GM23248 (cell line): Measurements from ENCODE around the gene NHSL1. TPM values are rescaled to one million over a fixed set of nuclear protein-coding genes. Genes with fewer than 3 reads are reported as not detected.

Source experiments
- DNase-seq: peaks from one replicate; pipeline ENCODE4 v3.0.0-alpha.2; 2015
- H2AFZ ChIP-seq: fragments of 200-600 bp; sonication (generic); 2 replicates; pipeline ENCODE4 v1.6.1; 2016; ENCODE audit warnings: antibody characterized with exemption
- H3F3A ChIP-seq: fragments of 200-600 bp; sonication (generic); 2 replicates; pipeline ENCODE4 v1.6.1; 2016; ENCODE audit warnings: mild to moderate bottlenecking, antibody characterized with exemption, mixed run types; ENCODE audit not compliant: insufficient read depth
- H3K27ac ChIP-seq: fragments of 200-600 bp; sonication (generic); 2 replicates; pipeline ENCODE4 v1.5.1; 2016; ENCODE audit warnings: mild to moderate bottlenecking
- H3K27me3 ChIP-seq: fragments of 200-600 bp; sonication (generic); replicated peaks from 2 replicates; pipeline ENCODE4 v1.6.1; 2016; ENCODE audit warnings: mild to moderate bottlenecking; ENCODE audit not compliant: insufficient read depth
- H3K36me3 ChIP-seq: fragments of 200-600 bp; sonication (generic); 2 replicates; pipeline ENCODE4 v1.6.1; 2016; ENCODE audit warnings: low read depth, mild to moderate bottlenecking
- H3K4me1 ChIP-seq: fragments of 200-600 bp; sonication (generic); 2 replicates; pipeline ENCODE4 v1.6.1; 2016; ENCODE audit warnings: mild to moderate bottlenecking; ENCODE audit not compliant: insufficient read depth
- H3K4me2 ChIP-seq: fragments of 200-600 bp; sonication (generic); one replicate; pipeline ENCODE4 v1.6.1; 2016; ENCODE audit warnings: mild to moderate bottlenecking; ENCODE audit not compliant: unreplicated experiment
- H3K4me3 ChIP-seq: fragments of 200-600 bp; sonication (generic); 2 replicates; pipeline ENCODE4 v1.5.1; 2016; ENCODE audit warnings: mild to moderate bottlenecking
- H3K79me2 ChIP-seq: fragments of 200-600 bp; sonication (generic); 2 replicates; pipeline ENCODE4 v1.6.1; 2016; ENCODE audit warnings: mild to moderate bottlenecking; ENCODE audit not compliant: insufficient read depth
- H3K9ac ChIP-seq: fragments of 200-600 bp; sonication (generic); 2 replicates; pipeline ENCODE4 v1.6.1; 2016; ENCODE audit warnings: mild to moderate bottlenecking
- H3K9me2 ChIP-seq: fragments of 200-600 bp; sonication (generic); 2 replicates; pipeline ENCODE4 v1.6.1; 2016; ENCODE audit warnings: mixed run types, mild to moderate bottlenecking, moderate library complexity; ENCODE audit not compliant: insufficient read depth
- H3K9me3 ChIP-seq: fragments of 200-600 bp; sonication (generic); one replicate; pipeline ENCODE4 v1.6.1; 2017; ENCODE audit warnings: low read depth
- H4K20me1 ChIP-seq: fragments of 200-600 bp; sonication (generic); 2 replicates; pipeline ENCODE4 v1.6.0; 2016; ENCODE audit not compliant: insufficient read depth
- EZH2 ChIP-seq: fragments of 200-600 bp; sonication (generic); IDR thresholded peaks from 2 replicates; pipeline ENCODE4 v1.6.1; 2018; ENCODE audit warnings: antibody characterized with exemption, mild to moderate bottlenecking; ENCODE audit not compliant: insufficient read depth, poor library complexity, severe bottlenecking
- EZH2phosphoT487 ChIP-seq: fragments of 200-600 bp; sonication (generic); IDR thresholded peaks from 2 replicates; pipeline ENCODE4 v1.6.1; 2018; ENCODE audit warnings: antibody characterized with exemption, moderate library complexity, mild to moderate bottlenecking, low read depth; ENCODE audit not compliant: insufficient read depth
- WGBS, 2 experiments: methylation state at CpG; one replicate each; pipeline ENCODE4 v1.1.6; 2015 to 2017; ENCODE audit warnings: low lambda C conversion rate in 2 of 2, low coverage in 1 of 2; ENCODE audit errors: missing lambda C conversion rate in 2 of 2; 5-methylcytosine and 5-hydroxymethylcytosine counted together
- in situ Hi-C: fragments of 300-500 bp; cut with MboI; formaldehyde crosslinking; loops from 2 replicates; pipeline ENCODE4 v1.15.0; 2020
- polyA plus RNA-seq: library from polyadenylated mRNA; unstranded; fragments of >200 nt; fragmentation: Nextera tagmentation; extraction: Ambion mirVana; gene quantifications from 2 replicates; pipeline ENCODE4 v1.2.1, GENCODE V29; 2016
- total RNA-seq: library from RNA; depleted of rRNA; stranded (reverse); fragments of >200 nt; shearing (Covaris generic); gene quantifications from 2 replicates; pipeline ENCODE4 v1.2.3, GENCODE V29; 2014

Gene NHSL1
- total and polyA plus RNA-seq, 2 experiments from 2014 or later, result 3.3 to 9.4 TPM

GRCh38 chr6:138431256-138432062 is 67.8 kb downstream of the NHSL1 start:
- Histone ChIP-seq H3K9me3 (no peaks in the 10 kb centered on the region), H3K27ac (no peak overlapping the region), H3K4me2 (no peak overlapping the region), H3K4me1 (no peaks in the 10 kb centered on the region), H2AFZ (no peak overlapping the region), H3K9ac (no peak overlapping the region), H3F3A (no peaks in the 10 kb centered on the region), H3K4me3 (no peak overlapping the region), H3K36me3 (no peaks in the 10 kb centered on the region), H4K20me1 (no peaks in the 10 kb centered on the region), H3K79me2 (no peaks in the 10 kb centered on the region), H3K27me3 (no peaks in the 10 kb centered on the region), H3K9me2 (no peaks in the 10 kb centered on the region)
- in situ Hi-C loops, result loop anchor here (5.0 to 25.0 kb wide), 3 partner anchors 76 to 331 kb away; partner anchors contain the start of gene CCDC28A
- no peak for TF ChIP-seq EZH2phosphoT487
- TF ChIP-seq EZH2, result no peak
- 83 to 86% methylated on average over 17 to 19 of the region's 19 CpGs for WGBS, 2 experiments
- DNase-seq, result no peak

GRCh38 chr6:138430361-138431145 is 68.7 kb downstream of the NHSL1 start:
- TF ChIP-seq EZH2 (no peak), EZH2phosphoT487 (no peak)
- Histone ChIP-seq H3F3A (no peaks in the 10 kb centered on the region), H3K9ac (no peak overlapping the region), H3K27ac (no peak overlapping the region), H3K27me3 (no peaks in the 10 kb centered on the region), H2AFZ (no peak overlapping the region), H3K4me1 (no peaks in the 10 kb centered on the region), H3K4me3 (no peak overlapping the region), H4K20me1 (no peaks in the 10 kb centered on the region), H3K79me2 (no peaks in the 10 kb centered on the region), H3K9me2 (no peaks in the 10 kb centered on the region), H3K9me3 (no peaks in the 10 kb centered on the region), H3K4me2 (no peak overlapping the region), H3K36me3 (no peaks in the 10 kb centered on the region)
- in situ Hi-C loops, result loop anchor here (5.0 to 25.0 kb wide), 3 partner anchors 77 to 332 kb away; partner anchors contain the start of gene CCDC28A
- 44 to 52% methylated on average over 29 of the region's 29 CpGs for WGBS, 2 experiments
- no peak for DNase-seq

GRCh38 chr6:138429761-138430160 is 69.5 kb downstream of the NHSL1 start:
- no peaks in the 10 kb centered on the region for H3F3A ChIP-seq
- no peaks in the 10 kb centered on the region for H4K20me1 ChIP-seq
- no peak for DNase-seq
- no peaks in the 10 kb centered on the region for H3K27me3 ChIP-seq
- H3K4me1 ChIP-seq, result no peaks in the 10 kb centered on the region
- no peaks in the 10 kb centered on the region for H3K36me3 ChIP-seq
- WGBS, 2 experiments, result 67 to 71% methylated on average over 12 of the region's 12 CpGs
- H3K9me3 ChIP-seq, result no peaks in the 10 kb centered on the region
- H3K79me2 ChIP-seq, result no peaks in the 10 kb centered on the region
- no peak for TF ChIP-seq EZH2phosphoT487
- no peak for TF ChIP-seq EZH2
- no peaks in the 10 kb centered on the region for H3K9me2 ChIP-seq
- H2AFZ ChIP-seq, result no peak overlapping the region
- in situ Hi-C loops, result loop anchor here (5.0 to 25.0 kb wide), 3 partner anchors 78 to 333 kb away; partner anchors contain the start of gene CCDC28A
- no peak overlapping the region for H3K4me2 ChIP-seq
- H3K9ac ChIP-seq, result no peak overlapping the region
- H3K4me3 ChIP-seq, result no peak overlapping the region
- no peak overlapping the region for H3K27ac ChIP-seq

- Histone ChIP-seq H3K4me1 (no peaks in the 10 kb centered on the region), H3K9me2 (no peaks in the 10 kb centered on the region), H3K9ac (no peak overlapping the region), H3F3A (no peaks in the 10 kb centered on the region), H3K27ac (no peak overlapping the region), H2AFZ (no peak overlapping the region), H3K9me3 (no peaks in the 10 kb centered on the region), H3K4me2 (no peak overlapping the region), H3K79me2 (no peaks in the 10 kb centered on the region), H3K27me3 (no peaks in the 10 kb centered on the region), H3K4me3 (no peak overlapping the region), H3K36me3 (no peaks in the 10 kb centered on the region), H4K20me1 (no peaks in the 10 kb centered on the region)
- peak; percentile 81 for DNase-seq
- WGBS, 2 experiments, result 20 to 22% methylated on average over 8 of the region's 8 CpGs
- TF ChIP-seq EZH2phosphoT487, result no peak
- TF ChIP-seq EZH2, result no peak
- in situ Hi-C loops, result loop anchor here (25.0 kb wide), 1 partner anchor 333 kb away; the partner anchor contains the start of gene CCDC28A
Measured at GRCh38 chr6:138428944-138429598, 70.2 kb downstream of the NHSL1 start.
